ENCODE measurements around the gene VEGFD. TPM values are rescaled to one million over a fixed set of nuclear protein-coding genes. Genes with fewer than 3 reads are reported as not detected.

Gene VEGFD
- total and polyA plus RNA-seq, 2 of the 4 experiments (the other 2 are of a cell fraction): 0.18 to 0.19 TPM

GRCh38 chrX:15301924-15302323, 82.3 kb downstream of the VEGFD start:
- Histone ChIP-seq H3K4me2 (ENCODE audit: low read depth, low read length) (no peak overlapping the region), H2AFZ (replicated peaks; ENCODE audit: low read length, poor library complexity) (peak overlapping the region; percentile 4), H3K9me1 (ENCODE audit: insufficient read depth, low read length) (no peaks in the 10 kb centered on the region), H3K36me3 (ENCODE audit: control insufficient read depth, insufficient read depth, low read length) (no peaks in the 10 kb centered on the region), H2BK20ac (ENCODE audit: low read depth, low read length) (no peak overlapping the region), H3K14ac (replicated peaks; ENCODE audit: low read depth, low read length) (no peak overlapping the region), H2AK9ac (replicated peaks; ENCODE audit: low read depth, low read length, poor library complexity) (no peak overlapping the region), H3K23ac (ENCODE audit: low read depth, low read length) (no peak overlapping the region), H4K8ac (ENCODE audit: low read depth in 2 of 2, low read length in 2 of 2) (no peak overlapping the region), H4K5ac (ENCODE audit: low read depth, low read length) (no peak overlapping the region), H2BK5ac (ENCODE audit: low read depth, low read length, poor library complexity, severe bottlenecking) (no peak overlapping the region), H4K20me1 (ENCODE audit: insufficient read depth, low read length) (no peaks in the 10 kb centered on the region), H3K27ac (ENCODE audit: insufficient read depth, low read length) (no peak overlapping the region), H3K27me3 (ENCODE audit: control insufficient read depth, insufficient read depth, low read length) (no peaks in the 10 kb centered on the region; the same call in 1 of the 2 replicates), H3K4ac (ENCODE audit: low read depth, low read length) (no peak overlapping the region), H2BK15ac (ENCODE audit: low read depth, low read length) (no peak overlapping the region), H4K91ac (ENCODE audit: insufficient read depth, low read depth, low read length) (no peak overlapping the region), H3K56ac (ENCODE audit: extremely low read depth, insufficient read depth, low read length) (no peak overlapping the region), H3K4me3 (ENCODE audit: insufficient read depth, low read depth, low read length) (no peak overlapping the region), H2AK5ac (ENCODE audit: low read depth, low read length) (no peak overlapping the region), H2BK120ac (ENCODE audit: low read depth, low read length) (no peak overlapping the region), H3K18ac (ENCODE audit: low read depth, low read length) (no peak overlapping the region), H3K4me1 (ENCODE audit: control insufficient read depth, insufficient read depth, low read length) (no peaks in the 10 kb centered on the region), H3K79me1 (ENCODE audit: low read depth in 1 of 2, low read length in 2 of 2) (no peaks in the 10 kb centered on the region), H3K9me3 (ENCODE audit: control insufficient read depth, insufficient read depth, low read length) (no peaks in the 10 kb centered on the region), H3K9ac (ENCODE audit: low read depth, low read length) (no peak overlapping the region)
- WGBS, 2 experiments (ENCODE audit: extremely low coverage in 2 of 2, insufficient read length in 1 of 2): 40% methylated on average over 3 of the region's 4 CpGs; no CpG with 5 or more reads in 1 of the 2 experiments
- dilution Hi-C loops (cut with HindIII; ENCODE audit: low sequenced_read_pairs, unreplicated experiment): no loop called here
- ATAC-seq (ENCODE audit: low read depth) (no peak), DNase-seq (peak; percentile 41)
- POLR2A ChIA-PET (ENCODE audit: unreplicated experiment): no interaction called here
- in situ Hi-C loops (cut with MboI; ENCODE audit: low sequenced_read_pairs): no loop called here
- CTCF ChIA-PET: no interaction called here
- BruUV-seq (replicated peaks): no TSS peak
- intact Hi-C loops (cut with micrococcal nuclease): loop anchor here (2.0 kb wide), 1 partner anchor 169 kb away; no protein-coding TSS in a partner anchor
- TF ChIP-seq FOS (IDR thresholded peaks at IDR 0.05; ENCODE audit: low read depth, low read length) (no peak), MAFK (IDR thresholded peaks at IDR 0.05; ENCODE audit: low read depth, low read length) (no peak), RAD21 (IDR thresholded peaks at IDR 0.05; ENCODE audit: low read length) (no peak), USF2 (IDR thresholded peaks at IDR 0.05; ENCODE audit: low read depth, low read length) (0 out of 2 replicates have a peak, but pooled peaks have one; percentile 12), NFE2L2 (IDR thresholded peaks at IDR 0.05; ENCODE audit: low read depth, low read length) (no peak), RCOR1 (IDR thresholded peaks at IDR 0.05; ENCODE audit: insufficient replicate concordance, low read length) (no peak), RFX5 (IDR thresholded peaks at IDR 0.05; ENCODE audit: low read depth, low read length) (no peak), MAZ (IDR thresholded peaks at IDR 0.05; ENCODE audit: borderline replicate concordance, low read depth, low read length) (no peak), MXI1 (IDR thresholded peaks at IDR 0.05; ENCODE audit: borderline replicate concordance, low read depth, low read length) (0 out of 2 replicates have a peak, but pooled peaks have one; percentile 31), SMC3 (IDR thresholded peaks at IDR 0.05; ENCODE audit: low read depth, low read length) (no peak), CEBPB (IDR thresholded peaks at IDR 0.05; ENCODE audit: low read depth, low read length) (no peak), CTCF (conservative IDR thresholded peaks at IDR 0.05; ENCODE audit: low read depth, low read length) (no peak), POLR2A (IDR thresholded peaks at IDR 0.05; ENCODE audit: low read depth, low read length) (no peak)

Data from IMR-90 (cell line).